ENCODE data around the gene GTF2A1L.

DNA sequence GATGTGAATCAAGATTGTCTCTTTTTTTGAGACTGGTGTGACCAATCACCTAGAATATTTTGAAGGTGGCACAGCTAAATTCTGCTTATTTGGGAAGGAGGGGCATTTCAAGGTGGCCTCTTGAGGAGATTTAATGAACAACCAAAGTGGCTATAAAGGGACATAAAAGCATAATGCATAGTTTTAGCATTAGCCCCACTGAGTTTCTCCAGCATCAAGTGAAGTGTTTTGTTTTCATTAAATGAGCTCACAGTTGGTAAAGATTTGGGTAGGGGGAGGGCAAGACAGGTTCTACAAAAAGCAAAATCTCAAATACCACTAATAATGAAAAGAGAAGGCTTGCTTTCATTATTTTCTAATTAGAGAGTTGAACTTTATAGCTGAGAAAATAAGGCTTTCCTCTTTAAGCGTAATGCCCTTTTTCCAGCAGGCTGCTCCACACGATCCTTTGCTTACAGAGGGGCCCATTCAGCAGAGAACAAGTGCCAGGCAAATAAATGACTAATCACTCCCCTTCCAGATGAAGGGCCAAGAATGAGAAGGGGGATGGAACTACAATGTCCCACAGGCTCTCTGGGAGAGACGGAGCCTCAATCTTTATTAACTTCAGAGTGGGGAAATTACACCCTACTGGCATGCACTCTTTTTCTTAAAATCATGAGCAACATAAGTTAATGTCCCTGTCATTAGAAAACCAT lies 102.0 kb downstream of the GTF2A1L start:
- TF ChIP-seq CTCF (IDR thresholded peaks at IDR 0.05 in 8 of 11, conservative IDR thresholded peaks at IDR 0.05 in 3 of 11) (no peak), POLR2A (IDR thresholded peaks at IDR 0.05) (no peak), POLR2AphosphoS5 (IDR thresholded peaks at IDR 0.05) (no peak)
